Lower lobe of right lung (tissue), 2 donors: ENCODE measurements around the gene POLR2F. TPM values are rescaled to one million over a fixed set of nuclear protein-coding genes. Genes with fewer than 3 reads are reported as not detected.
"Not testable (repeated sequence)": the region's sequence is repeated elsewhere in the genome, so short reads cannot be mapped to it uniquely, and the experiment has no call there.

ENCODE experiments used
- ATAC-seq, 2 donors: fragments of 200-7000 bp; cut with Tn5 transposase; one replicate each; pipeline ENCODE4 v1.9.1; 2020 to 2022; ENCODE audit warnings: mild to moderate bottlenecking in 2 of 2, moderate library complexity in 2 of 2
- DNase-seq: peaks from one replicate; pipeline ENCODE4 v3.0.0-alpha.2; 2020
- H3K27ac ChIP-seq: fragments of 200-600 bp; one replicate; pipeline ENCODE4 v1.8.0; 2022
- H3K27me3 ChIP-seq: fragments of 200-600 bp; one replicate; pipeline ENCODE4 v1.8.0; 2022; ENCODE audit warnings: low read depth
- H3K36me3 ChIP-seq: fragments of 200-600 bp; one replicate; pipeline ENCODE4 v1.8.0; 2022; ENCODE audit warnings: mild to moderate bottlenecking
- H3K4me1 ChIP-seq: fragments of 200-600 bp; one replicate; pipeline ENCODE4 v1.8.0; 2022
- H3K4me3 ChIP-seq: fragments of 200-600 bp; one replicate; pipeline ENCODE4 v1.8.0; 2022; ENCODE audit warnings: mild to moderate bottlenecking
- H3K9me3 ChIP-seq: fragments of 200-600 bp; one replicate; pipeline ENCODE4 v1.8.0; 2022
- intact Hi-C: fragments of 100-400 bp; cut with DNase I; formaldehyde crosslinking; loops from one replicate; pipeline ENCODE4 v1.11.0; 2022
- total RNA-seq: library from RNA; stranded (reverse); fragmentation: NEBNext Ultra II Directional; extraction: Animal tissue kit (Norgen Biotek cat#: 25700); gene quantifications from one replicate; pipeline ENCODE4 v1.2.1, GENCODE V29; 2021
- TF ChIP-seq, protein P1 (sequence below): fragments of 200-600 bp; IDR thresholded peaks from one replicate; pipeline ENCODE4 v1.8.0; 2022; ENCODE audit warnings: antibody characterized with exemption, mild to moderate bottlenecking
- donor health status: DM: no; HTN: yes; CAD: no; lungs with severe emphysema.

POLR2F gene
- total RNA-seq, 1 donor from 2014 or later, result 60.3 TPM

DNA sequence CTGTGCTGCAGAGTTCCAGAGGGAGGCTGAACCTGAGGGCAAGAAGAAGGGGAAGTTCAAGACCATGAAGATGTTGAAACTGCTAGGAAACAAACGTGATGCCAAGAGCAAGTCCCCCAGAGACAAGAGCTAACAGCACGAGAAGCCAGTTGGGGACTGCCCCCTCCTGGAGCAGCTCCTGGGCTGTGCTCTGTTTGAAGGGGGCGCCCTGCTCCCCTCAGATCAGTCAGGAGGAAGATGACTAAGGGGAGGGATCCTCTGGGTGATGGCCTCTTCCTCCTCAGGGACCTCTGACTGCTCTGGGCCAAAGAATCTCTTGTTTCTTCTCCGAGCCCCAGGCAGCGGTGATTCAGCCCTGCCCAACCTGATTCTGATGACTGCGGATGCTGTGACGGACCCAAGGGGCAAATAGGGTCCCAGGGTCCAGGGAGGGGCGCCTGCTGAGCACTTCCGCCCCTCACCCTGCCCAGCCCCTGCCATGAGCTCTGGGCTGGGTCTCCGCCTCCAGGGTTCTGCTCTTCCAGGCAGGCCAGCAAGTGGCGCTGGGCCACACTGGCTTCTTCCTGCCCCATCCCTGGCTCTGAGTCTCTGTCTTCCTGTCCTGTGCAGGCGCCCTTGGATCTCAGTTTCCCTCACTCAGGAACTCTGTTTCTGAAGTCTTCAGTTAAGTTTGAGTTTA lies 12.7 kb upstream of the POLR2F start:
- H3K27ac ChIP-seq, result no peak overlapping the region
- H3K9me3 ChIP-seq, result no peaks in the 10 kb centered on the region
- H3K36me3 ChIP-seq, result peaks cover 69% of the 10 kb centered on the region
- DNase-seq, result no peak
- H3K4me3 ChIP-seq, result no peak overlapping the region
- intact Hi-C loops, result no loop called here
- H3K4me1 ChIP-seq, result no peaks in the 10 kb centered on the region
- no peaks in the 10 kb centered on the region for H3K27me3 ChIP-seq
- TF ChIP-seq, protein P1, sequence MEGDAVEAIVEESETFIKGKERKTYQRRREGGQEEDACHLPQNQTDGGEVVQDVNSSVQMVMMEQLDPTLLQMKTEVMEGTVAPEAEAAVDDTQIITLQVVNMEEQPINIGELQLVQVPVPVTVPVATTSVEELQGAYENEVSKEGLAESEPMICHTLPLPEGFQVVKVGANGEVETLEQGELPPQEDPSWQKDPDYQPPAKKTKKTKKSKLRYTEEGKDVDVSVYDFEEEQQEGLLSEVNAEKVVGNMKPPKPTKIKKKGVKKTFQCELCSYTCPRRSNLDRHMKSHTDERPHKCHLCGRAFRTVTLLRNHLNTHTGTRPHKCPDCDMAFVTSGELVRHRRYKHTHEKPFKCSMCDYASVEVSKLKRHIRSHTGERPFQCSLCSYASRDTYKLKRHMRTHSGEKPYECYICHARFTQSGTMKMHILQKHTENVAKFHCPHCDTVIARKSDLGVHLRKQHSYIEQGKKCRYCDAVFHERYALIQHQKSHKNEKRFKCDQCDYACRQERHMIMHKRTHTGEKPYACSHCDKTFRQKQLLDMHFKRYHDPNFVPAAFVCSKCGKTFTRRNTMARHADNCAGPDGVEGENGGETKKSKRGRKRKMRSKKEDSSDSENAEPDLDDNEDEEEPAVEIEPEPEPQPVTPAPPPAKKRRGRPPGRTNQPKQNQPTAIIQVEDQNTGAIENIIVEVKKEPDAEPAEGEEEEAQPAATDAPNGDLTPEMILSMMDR, result no peak
- ATAC-seq, result no peak

DNA sequence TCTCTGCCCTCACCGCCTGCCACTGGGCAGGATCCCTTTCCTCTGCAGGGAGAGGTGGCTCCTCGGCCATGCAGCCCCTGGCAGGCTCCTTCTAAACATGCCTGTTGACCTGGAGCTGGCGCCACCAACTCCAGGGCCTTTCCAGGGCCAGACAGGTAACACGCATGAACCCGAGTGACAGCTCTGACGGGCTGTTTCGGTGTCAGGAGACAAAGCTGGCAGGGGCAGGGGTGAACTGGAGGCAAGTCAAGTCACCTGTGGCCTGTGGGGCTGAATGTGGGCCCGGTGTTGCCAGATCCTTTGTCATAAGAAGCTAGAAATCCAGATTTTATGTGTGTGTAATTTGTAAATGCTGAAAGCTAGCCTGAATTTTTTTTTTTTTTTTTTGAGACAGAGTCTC lies 11.4 kb upstream of the POLR2F start:
- intact Hi-C loops, result no loop called here

DNA sequence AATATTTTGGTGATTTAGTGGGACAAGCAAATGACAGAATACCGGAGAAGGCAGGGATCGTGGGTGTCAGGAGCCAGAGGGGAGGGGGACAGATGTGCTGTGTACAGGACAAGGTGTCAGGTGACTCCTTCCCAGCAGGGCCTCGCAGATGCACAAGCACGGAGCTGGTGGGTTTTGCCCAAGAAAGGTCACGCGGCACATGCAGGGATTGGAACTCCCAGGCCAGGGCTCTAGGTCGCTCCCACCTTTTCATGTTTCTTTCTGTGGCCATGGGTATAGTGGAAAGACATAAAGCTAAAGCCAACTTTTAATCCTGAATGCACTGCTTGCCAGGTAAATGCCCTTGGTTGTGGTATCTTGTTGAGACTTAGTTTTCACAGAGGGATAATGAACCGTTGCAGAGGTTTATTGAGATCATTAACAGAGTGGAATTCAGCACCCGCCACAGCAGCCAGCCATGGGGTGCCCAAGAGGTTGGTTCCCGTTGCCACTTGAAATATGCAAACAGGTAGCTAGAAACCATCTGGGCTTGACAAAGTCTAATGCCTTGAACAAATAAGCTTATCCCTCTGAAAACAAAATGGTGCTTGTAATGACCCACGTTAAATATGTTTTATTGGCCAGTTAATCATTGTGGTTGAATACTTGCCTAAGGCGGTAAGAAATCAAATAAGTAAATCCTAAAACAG lies 10.2 kb upstream of the POLR2F start:
- H3K9me3 ChIP-seq, result no peaks in the 10 kb centered on the region
- H3K4me3 ChIP-seq, result no peak overlapping the region
- ATAC-seq (no peak), DNase-seq (no peak)
- TF ChIP-seq, protein P1, result no peak
- no peaks in the 10 kb centered on the region for H3K4me1 ChIP-seq
- intact Hi-C loops, result no loop called here
- H3K27me3 ChIP-seq, result no peaks in the 10 kb centered on the region
- peaks cover 48% of the 10 kb centered on the region for H3K36me3 ChIP-seq
- H3K27ac ChIP-seq, result no peak overlapping the region

More for the DNA sequence above, 11.4 kb upstream of the POLR2F start:
- Histone ChIP-seq H3K9me3 (no peaks in the 10 kb centered on the region), H3K27me3 (no peaks in the 10 kb centered on the region), H3K36me3 (peaks cover 59% of the 10 kb centered on the region), H3K4me3 (no peak overlapping the region), H3K4me1 (no peaks in the 10 kb centered on the region), H3K27ac (no peak overlapping the region)
- TF ChIP-seq, protein P1, result no peak
- DNase-seq (no peak), ATAC-seq (no peak)

DNA sequence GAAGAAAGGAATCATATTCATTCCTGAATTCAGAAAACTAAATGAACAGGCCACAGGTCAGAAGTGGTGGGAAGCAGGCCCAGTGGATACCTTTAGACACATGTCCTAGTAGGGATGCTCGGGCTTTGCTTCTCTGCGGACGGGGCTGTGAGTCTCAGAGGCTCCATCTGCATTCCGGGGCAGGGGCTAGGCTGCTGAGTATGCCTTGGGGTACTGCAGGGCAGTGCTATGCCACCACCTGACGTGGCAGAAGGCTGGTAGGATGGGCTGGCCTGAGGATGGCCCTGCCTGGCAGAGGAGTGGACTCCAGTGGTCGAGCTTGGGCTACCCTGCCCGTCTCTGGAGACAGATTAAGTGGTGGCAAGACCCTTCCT lies 9.7 kb upstream of the POLR2F start:
- ATAC-seq (no peak), DNase-seq (no peak)
- intact Hi-C loops, result no loop called here
- H3K27ac ChIP-seq, result no peak overlapping the region
- no peaks in the 10 kb centered on the region for H3K9me3 ChIP-seq
- H3K27me3 ChIP-seq, result no peaks in the 10 kb centered on the region
- no peaks in the 10 kb centered on the region for H3K4me1 ChIP-seq
- H3K4me3 ChIP-seq, result no peak overlapping the region
- H3K36me3 ChIP-seq, result peaks cover 42% of the 10 kb centered on the region
- TF ChIP-seq, protein P1, result no peak

DNA sequence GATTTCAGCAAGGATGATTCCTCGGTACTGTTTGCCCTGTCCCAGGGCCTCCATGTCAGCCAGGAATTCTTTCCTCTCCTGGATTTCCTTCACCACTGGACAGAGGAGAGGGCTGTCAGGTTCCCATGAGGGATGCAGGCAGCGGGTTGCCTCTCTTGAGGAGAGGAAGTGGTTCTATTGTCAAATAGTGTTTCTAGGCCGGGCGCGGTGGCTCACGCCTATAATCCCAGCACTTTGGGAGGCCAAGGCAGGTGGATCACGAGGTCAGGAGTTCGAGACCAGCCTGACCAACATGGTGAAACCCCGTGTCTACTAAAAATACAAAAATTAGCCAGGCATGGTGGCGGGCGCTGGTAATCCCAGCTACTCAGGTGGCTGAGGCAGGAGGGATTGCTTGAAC lies 9.1 kb upstream of the POLR2F start:
- H3K36me3 ChIP-seq, result peaks cover 36% of the 10 kb centered on the region
- intact Hi-C loops, result not testable (repeated sequence)

DNA sequence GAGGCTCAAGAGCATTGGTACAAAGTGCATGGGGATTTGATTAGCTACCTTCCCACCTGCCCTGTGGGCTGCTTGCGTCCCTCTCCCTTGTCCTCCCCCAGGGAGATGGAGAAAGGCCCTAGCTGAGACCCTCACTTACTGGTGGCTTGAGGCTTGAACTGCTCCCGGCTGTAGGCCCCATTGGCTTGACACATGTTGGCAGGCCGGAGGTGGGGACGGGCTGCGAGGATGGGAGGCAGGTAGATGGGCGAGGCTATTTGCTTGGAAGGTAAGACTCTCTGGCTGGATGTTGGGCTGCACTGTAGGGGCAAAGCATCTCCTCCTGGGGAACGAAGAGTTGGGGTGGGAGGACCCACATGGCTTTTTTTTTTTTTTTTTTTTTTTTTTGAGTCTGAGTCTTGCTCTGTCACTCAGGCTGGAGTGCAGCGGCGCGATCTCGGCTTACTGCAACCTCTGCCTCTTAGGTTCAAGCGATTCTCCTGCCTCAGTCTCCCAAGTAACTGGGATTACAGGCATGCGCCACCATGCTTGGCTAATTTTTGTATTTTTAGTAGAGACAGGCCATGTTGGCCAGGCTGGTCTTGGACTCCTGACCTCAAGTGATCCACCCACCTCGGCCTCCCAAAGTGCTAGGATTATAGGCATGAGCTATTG lies 6.2 kb upstream of the POLR2F start:
- H3K27me3 ChIP-seq, intact Hi-C loops, ATAC-seq, H3K9me3 ChIP-seq, H3K4me1 ChIP-seq, H3K4me3 ChIP-seq, DNase-seq, H3K36me3 ChIP-seq, H3K27ac ChIP-seq: not testable (repeated sequence)

More for the DNA sequence above, 9.1 kb upstream of the POLR2F start:
- not testable (repeated sequence) for H3K27ac ChIP-seq, H3K9me3 ChIP-seq, H3K27me3 ChIP-seq, H3K4me1 ChIP-seq, ATAC-seq, DNase-seq, H3K4me3 ChIP-seq
